Vagina (tissue), 2 donors: ENCODE data around the gene ZNF778.

ENCODE experiments used
- POLR2A ChIP-seq, 2 donors: fragments of 450-650 bp; IDR thresholded peaks; one replicate each; pipeline ENCODE4 v1.6.1; 2017; ENCODE audit warnings: antibody characterized with exemption in 2 of 2, mild to moderate bottlenecking in 2 of 2, moderate library complexity in 2 of 2
- TF ChIP-seq, protein P1 (sequence below), 3 experiments: fragments of 450-650 bp in 2 of 3; fragments of 200-600 bp in 1 of 3; sonication (generic) in 1 of 3; IDR thresholded peaks; one replicate each; pipeline ENCODE4 v1.5.1; 2017 to 2019; ENCODE audit warnings: antibody characterized with exemption in 3 of 3, mild to moderate bottlenecking in 2 of 3, moderate library complexity in 2 of 3

DNA sequence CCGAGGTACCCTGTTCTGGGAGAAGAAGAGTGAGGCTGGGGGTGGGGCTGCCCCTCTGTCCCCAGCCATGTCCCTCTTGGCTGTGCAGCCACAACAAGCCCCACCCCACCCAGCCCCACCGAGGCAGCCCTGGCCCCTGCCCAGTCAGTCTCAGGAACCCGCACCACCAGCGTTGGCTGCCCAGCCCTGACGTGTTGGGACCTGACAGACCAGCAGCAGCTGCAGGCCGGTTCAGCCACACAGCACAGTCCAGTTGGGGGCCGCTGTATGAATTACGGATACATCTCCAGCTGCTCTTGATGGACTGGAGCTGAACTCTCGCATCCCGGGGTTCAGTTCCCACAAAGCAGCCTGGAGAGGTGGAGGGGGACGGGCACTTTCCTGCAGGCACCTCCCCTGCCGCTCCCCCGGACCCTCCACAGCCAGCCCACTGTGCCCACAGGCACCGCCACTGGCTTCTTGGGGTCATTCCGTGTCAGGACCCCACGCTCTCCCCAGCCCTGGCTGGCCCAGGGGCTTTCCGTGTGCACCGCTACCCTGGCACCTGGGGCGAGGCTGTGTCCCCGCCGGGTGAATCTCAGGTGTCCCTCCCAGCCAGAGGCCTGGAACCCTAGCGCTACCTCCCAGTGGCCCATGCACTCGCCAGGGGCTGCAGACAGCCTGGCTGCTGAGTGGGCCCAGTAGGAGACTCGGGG lies 38.9 kb upstream of the ZNF778 start:
- no peak for TF ChIP-seq POLR2A (IDR thresholded peaks at IDR 0.05)
- TF ChIP-seq, protein P1, sequence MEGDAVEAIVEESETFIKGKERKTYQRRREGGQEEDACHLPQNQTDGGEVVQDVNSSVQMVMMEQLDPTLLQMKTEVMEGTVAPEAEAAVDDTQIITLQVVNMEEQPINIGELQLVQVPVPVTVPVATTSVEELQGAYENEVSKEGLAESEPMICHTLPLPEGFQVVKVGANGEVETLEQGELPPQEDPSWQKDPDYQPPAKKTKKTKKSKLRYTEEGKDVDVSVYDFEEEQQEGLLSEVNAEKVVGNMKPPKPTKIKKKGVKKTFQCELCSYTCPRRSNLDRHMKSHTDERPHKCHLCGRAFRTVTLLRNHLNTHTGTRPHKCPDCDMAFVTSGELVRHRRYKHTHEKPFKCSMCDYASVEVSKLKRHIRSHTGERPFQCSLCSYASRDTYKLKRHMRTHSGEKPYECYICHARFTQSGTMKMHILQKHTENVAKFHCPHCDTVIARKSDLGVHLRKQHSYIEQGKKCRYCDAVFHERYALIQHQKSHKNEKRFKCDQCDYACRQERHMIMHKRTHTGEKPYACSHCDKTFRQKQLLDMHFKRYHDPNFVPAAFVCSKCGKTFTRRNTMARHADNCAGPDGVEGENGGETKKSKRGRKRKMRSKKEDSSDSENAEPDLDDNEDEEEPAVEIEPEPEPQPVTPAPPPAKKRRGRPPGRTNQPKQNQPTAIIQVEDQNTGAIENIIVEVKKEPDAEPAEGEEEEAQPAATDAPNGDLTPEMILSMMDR (IDR thresholded peaks at IDR 0.05): no peak
